Measurements from ENCODE around the gene ANLN. TPM values are rescaled to one million over a fixed set of nuclear protein-coding genes. Genes with fewer than 3 reads are reported as not detected.

ANLN gene
- total and polyA plus RNA-seq, 3 donors from 2014 or later = 17.3 to 35.5 (median 17.6) TPM

- no peak overlapping the region for H3K27ac ChIP-seq
- WGBS, 2 donors = 44 to 48% methylated on average over 3 of the region's 3 CpGs
- H3K36me3 ChIP-seq (ENCODE audit: low read depth, missing control alignments) = no peaks in the 10 kb centered on the region
- peak; percentile 17 to 54 (median 31) for TF ChIP-seq CTCF (IDR thresholded peaks at IDR 0.05)
- no peak for TF ChIP-seq POLR2A (IDR thresholded peaks at IDR 0.05)
- intact Hi-C loops (cut with DNase I; ENCODE audit: low total_unique reads) = no loop called here
- no peaks in the 10 kb centered on the region for H3K27me3 ChIP-seq
- no peak for DNase-seq
- no peaks in the 10 kb centered on the region for H3K9me3 ChIP-seq
- no peak overlapping the region for H3K4me3 ChIP-seq
- no peaks in the 10 kb centered on the region for H3K4me1 ChIP-seq
Measured at GRCh38 chr7:36440880-36441279, 51.2 kb downstream of the ANLN start.

GRCh38 chr7:36441344-36442022 is 51.8 kb downstream of the ANLN start:
- Histone ChIP-seq H3K9me3 (no peaks in the 10 kb centered on the region), H3K27ac (no peak overlapping the region), H3K36me3 (ENCODE audit: low read depth, missing control alignments) (no peaks in the 10 kb centered on the region), H3K4me3 (no peak overlapping the region), H3K4me1 (no peaks in the 10 kb centered on the region), H3K27me3 (no peaks in the 10 kb centered on the region)
- intact Hi-C loops (cut with DNase I; ENCODE audit: low total_unique reads) = no loop called here
- 67 to 84% methylated on average over 7 of the region's 7 CpGs for WGBS, 2 donors
- TF ChIP-seq POLR2A (IDR thresholded peaks at IDR 0.05) (no peak), CTCF (IDR thresholded peaks at IDR 0.05) (no peak)
- DNase-seq = no peak

- no peak overlapping the region for H3K27ac ChIP-seq
- no peak overlapping the region for H3K4me3 ChIP-seq
- 81 to 82% methylated on average over 4 of the region's 4 CpGs for WGBS, 2 donors
- intact Hi-C loops (cut with DNase I; ENCODE audit: low total_unique reads) = no loop called here
- no peaks in the 10 kb centered on the region for H3K9me3 ChIP-seq
- H3K4me1 ChIP-seq = no peaks in the 10 kb centered on the region
- no peaks in the 10 kb centered on the region for H3K27me3 ChIP-seq
- H3K36me3 ChIP-seq (ENCODE audit: low read depth, missing control alignments) = no peaks in the 10 kb centered on the region
- DNase-seq = no peak
- TF ChIP-seq POLR2A (IDR thresholded peaks at IDR 0.05) = no peak
- TF ChIP-seq CTCF (IDR thresholded peaks at IDR 0.05) = no peak
Measured at GRCh38 chr7:36448781-36449379, 59.2 kb downstream of the ANLN start.

GRCh38 chr7:36449685-36450084 is 60.0 kb downstream of the ANLN start:
- DNase-seq = no peak
- intact Hi-C loops (cut with DNase I; ENCODE audit: low total_unique reads) = no loop called here
- Histone ChIP-seq H3K36me3 (ENCODE audit: low read depth, missing control alignments) (no peaks in the 10 kb centered on the region), H3K27me3 (no peaks in the 10 kb centered on the region), H3K27ac (no peak overlapping the region), H3K4me1 (no peaks in the 10 kb centered on the region), H3K4me3 (no peak overlapping the region), H3K9me3 (no peaks in the 10 kb centered on the region)
- TF ChIP-seq CTCF (IDR thresholded peaks at IDR 0.05) = no peak
- TF ChIP-seq POLR2A (IDR thresholded peaks at IDR 0.05) = no peak
- WGBS, 2 donors = 90 to 96% methylated on average over 5 of the region's 5 CpGs

- intact Hi-C loops (cut with DNase I; ENCODE audit: low total_unique reads) = no loop called here
- Histone ChIP-seq H3K4me3 (no peak overlapping the region), H3K36me3 (ENCODE audit: low read depth, missing control alignments) (no peaks in the 10 kb centered on the region), H3K27ac (no peak overlapping the region), H3K27me3 (no peaks in the 10 kb centered on the region), H3K9me3 (no peaks in the 10 kb centered on the region), H3K4me1 (no peaks in the 10 kb centered on the region)
- DNase-seq = no peak
- TF ChIP-seq POLR2A (IDR thresholded peaks at IDR 0.05) (no peak), CTCF (IDR thresholded peaks at IDR 0.05) (no peak)
Measured at GRCh38 chr7:36453769-36454168, 64.1 kb downstream of the ANLN start.
